Activated CD8-positive, alpha-beta T cell treated with anti-CD3 and anti-CD28 coated beads for 36 hours (primary cell): ENCODE data around the gene SDS. TPM values are rescaled to one million over a fixed set of nuclear protein-coding genes. Genes with fewer than 3 reads are reported as not detected.

ENCODE experiments used
- ATAC-seq: fragments of 200-7000 bp; cut with Tn5 transposase; one replicate; pipeline ENCODE4 v1.10.0; 2021; ENCODE audit warnings: mild to moderate bottlenecking, moderate library complexity
- CTCF ChIA-PET: fragments of 350-600 bp; sonication (Branson Sonifier 250); formaldehyde crosslinking; loops from one replicate; lab custom pipeline; 2021; ENCODE audit warnings: antibody characterized with exemption; lab: Charles Lee
- POLR2A ChIA-PET: fragments of 350-600 bp; sonication (Branson Sonifier 250); formaldehyde crosslinking; loops from one replicate; lab custom pipeline; 2021; ENCODE audit warnings: antibody characterized with exemption; lab: Charles Lee
- DNase-seq: peaks from one replicate; pipeline ENCODE4 v3.0.0-alpha.2; 2020
- H3K27ac Mint-ChIP-seq: one replicate; pipeline ENCODE4 v1.8.0; 2021; ENCODE audit warnings: mild to moderate bottlenecking, mixed read lengths
- H3K27me3 Mint-ChIP-seq: one replicate; pipeline ENCODE4 v1.8.0; 2021; ENCODE audit warnings: mixed read lengths
- H3K36me3 Mint-ChIP-seq: one replicate; pipeline ENCODE4 v1.8.0; 2021; ENCODE audit warnings: low read depth, mixed read lengths
- H3K4me1 Mint-ChIP-seq: one replicate; pipeline ENCODE4 v1.8.0; 2021; ENCODE audit warnings: low read depth, mixed read lengths
- H3K4me3 Mint-ChIP-seq: one replicate; pipeline ENCODE4 v1.8.0; 2021; ENCODE audit warnings: mild to moderate bottlenecking, moderate library complexity, mixed read lengths
- H3K9me3 Mint-ChIP-seq: one replicate; pipeline ENCODE4 v1.8.0; 2021; ENCODE audit warnings: mixed read lengths
- intact Hi-C: fragments of 100-400 bp; cut with micrococcal nuclease; formaldehyde crosslinking; loops from one replicate; pipeline ENCODE4 v1.10.0; 2022
- total RNA-seq, 2 experiments: library from RNA; stranded (reverse); gene quantifications; one replicate each; pipeline ENCODE4 v1.2.3, GENCODE V29; 2021
- TF ChIP-seq, protein P1 (sequence below): fragments of 200-600 bp; IDR thresholded peaks from one replicate; pipeline ENCODE4 v1.8.0; 2022; ENCODE audit warnings: antibody characterized with exemption, mild to moderate bottlenecking

SDS gene
- total RNA-seq, result not detected

DNA sequence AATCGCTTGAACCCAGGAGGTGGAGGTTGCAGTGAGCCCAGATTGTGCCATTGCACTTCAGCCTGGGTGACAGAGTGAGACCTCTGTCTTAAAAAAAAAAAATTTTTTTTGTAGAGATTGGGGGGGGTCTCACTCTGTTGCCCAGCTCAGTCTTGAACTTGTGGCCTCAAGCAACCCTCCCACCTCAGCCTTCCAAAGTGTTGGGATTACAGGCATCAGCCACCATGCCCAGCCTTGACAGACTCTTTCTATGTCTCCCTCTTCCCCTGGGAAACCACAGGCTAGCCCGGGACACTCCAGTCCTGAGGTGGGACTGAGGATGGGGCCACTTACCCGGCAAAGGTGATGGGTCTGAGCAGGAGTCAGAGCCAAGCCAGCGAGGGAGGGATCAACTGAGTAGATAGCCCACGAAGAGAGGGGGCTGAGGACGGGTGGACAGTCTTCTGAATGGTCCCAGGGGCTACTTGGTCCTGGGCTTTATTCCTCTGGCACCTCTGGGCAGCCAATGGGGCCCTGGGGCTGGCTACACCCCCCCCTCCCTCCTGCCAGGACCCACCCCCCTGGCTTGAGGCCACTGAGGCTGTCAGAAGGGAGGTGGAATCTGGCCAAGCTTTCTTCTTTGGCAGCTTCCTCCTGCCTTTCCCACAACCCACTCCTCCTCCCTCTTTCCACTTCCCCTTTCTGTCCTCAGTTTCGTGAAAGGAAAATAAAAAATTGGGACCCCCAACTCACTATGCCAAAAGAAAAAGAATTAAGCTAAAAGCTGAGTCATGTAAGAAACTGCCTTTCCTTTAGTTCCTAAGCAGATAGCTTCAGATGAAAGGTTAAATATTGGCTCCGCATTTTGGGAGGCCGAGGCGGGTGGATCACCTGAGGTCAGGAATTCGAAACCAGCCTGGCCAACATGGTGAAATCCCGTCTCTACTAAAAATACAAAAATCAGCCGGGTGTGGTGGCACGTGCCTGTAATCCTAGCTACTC is at the start of gene SDS:
TSS of gene SDS (minus strand) at position 453 of the 981 bp plus-strand sequence. CDS start 4,179 bp downstream, outside the sequence.
- no peaks in the 10 kb centered on the region for H3K36me3 Mint-ChIP-seq
- intact Hi-C loops, result no loop called here
- H3K4me3 Mint-ChIP-seq, result no peak within 1 kb of the TSS
- H3K4me1 Mint-ChIP-seq, result no peaks in the 10 kb centered on the region
- ChIA-PET CTCF (interaction anchor here (2.3 kb wide), 1 partner anchor 21 kb away, joined by 8 read pairs; no protein-coding TSS in a partner anchor), POLR2A (interaction anchor here (0.8 kb wide), 1 partner anchor 67 kb away, joined by 4 read pairs; no protein-coding TSS in a partner anchor)
- no peak for ATAC-seq
- H3K9me3 Mint-ChIP-seq, result no peaks in the 10 kb centered on the region
- H3K27ac Mint-ChIP-seq, result no peak within 1 kb of the TSS
- DNase-seq, result no peak
- H3K27me3 Mint-ChIP-seq, result peaks cover 8% of the 10 kb centered on the region
- TF ChIP-seq, protein P1, sequence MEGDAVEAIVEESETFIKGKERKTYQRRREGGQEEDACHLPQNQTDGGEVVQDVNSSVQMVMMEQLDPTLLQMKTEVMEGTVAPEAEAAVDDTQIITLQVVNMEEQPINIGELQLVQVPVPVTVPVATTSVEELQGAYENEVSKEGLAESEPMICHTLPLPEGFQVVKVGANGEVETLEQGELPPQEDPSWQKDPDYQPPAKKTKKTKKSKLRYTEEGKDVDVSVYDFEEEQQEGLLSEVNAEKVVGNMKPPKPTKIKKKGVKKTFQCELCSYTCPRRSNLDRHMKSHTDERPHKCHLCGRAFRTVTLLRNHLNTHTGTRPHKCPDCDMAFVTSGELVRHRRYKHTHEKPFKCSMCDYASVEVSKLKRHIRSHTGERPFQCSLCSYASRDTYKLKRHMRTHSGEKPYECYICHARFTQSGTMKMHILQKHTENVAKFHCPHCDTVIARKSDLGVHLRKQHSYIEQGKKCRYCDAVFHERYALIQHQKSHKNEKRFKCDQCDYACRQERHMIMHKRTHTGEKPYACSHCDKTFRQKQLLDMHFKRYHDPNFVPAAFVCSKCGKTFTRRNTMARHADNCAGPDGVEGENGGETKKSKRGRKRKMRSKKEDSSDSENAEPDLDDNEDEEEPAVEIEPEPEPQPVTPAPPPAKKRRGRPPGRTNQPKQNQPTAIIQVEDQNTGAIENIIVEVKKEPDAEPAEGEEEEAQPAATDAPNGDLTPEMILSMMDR, result no peak

DNA sequence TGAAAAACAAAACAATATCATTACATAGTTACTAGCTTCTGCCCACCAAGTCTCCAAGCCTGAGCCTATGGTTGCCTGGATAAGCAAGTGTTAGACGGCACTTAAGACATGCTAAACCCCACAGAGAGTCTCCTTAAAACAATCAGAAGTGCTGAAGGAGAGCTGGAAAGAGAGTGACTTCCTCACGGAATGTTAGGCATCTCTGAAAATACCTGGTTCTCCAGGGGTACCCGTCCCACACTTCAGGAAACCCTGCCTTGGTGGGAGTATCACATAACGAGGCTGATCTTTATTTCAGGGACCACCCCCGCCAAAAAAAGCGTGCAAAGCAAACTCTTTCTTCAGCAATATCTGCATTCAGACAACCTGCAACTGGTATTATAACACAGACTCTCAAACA is 49.6 kb upstream of the SDS start:
- ATAC-seq (no peak), DNase-seq (no peak)
- Mint-ChIP-seq H3K9me3 (no peaks in the 10 kb centered on the region), H3K36me3 (no peaks in the 10 kb centered on the region), H3K27ac (no peak overlapping the region), H3K4me1 (no peaks in the 10 kb centered on the region), H3K27me3 (peaks cover 9% of the 10 kb centered on the region), H3K4me3 (no peak overlapping the region)
- ChIA-PET CTCF (interaction anchor here (1.3 kb wide), 1 partner anchor 9 kb away, joined by 3 read pairs; no protein-coding TSS in a partner anchor), POLR2A (no interaction called here)
- TF ChIP-seq, protein P1, result no peak
- intact Hi-C loops, result no loop called here

DNA sequence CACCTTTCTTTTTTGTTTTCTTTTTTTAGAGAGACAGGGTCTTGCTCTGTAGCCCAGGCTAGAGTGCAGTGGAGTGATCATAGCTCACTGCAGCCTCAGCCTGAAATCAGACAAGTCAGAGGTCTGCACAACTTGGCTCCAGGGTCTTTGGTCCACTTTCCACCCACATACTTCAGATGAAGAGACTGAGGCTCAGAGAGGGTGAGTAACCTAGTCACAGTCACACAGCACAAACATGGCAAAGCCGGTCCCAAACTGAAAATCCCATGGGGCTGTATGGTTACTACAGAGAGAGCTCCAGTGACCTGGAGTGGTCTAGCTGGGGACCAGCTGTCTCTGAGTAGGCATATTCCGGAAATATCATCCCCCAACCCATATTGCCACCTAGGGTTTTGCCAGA is 48.8 kb upstream of the SDS start:
- Mint-ChIP-seq H3K4me3 (no peak overlapping the region), H3K9me3 (no peaks in the 10 kb centered on the region), H3K36me3 (no peaks in the 10 kb centered on the region), H3K27me3 (peaks cover 11% of the 10 kb centered on the region), H3K4me1 (no peaks in the 10 kb centered on the region), H3K27ac (no peak overlapping the region)
- TF ChIP-seq, protein P1, result no peak
- intact Hi-C loops, result no loop called here
- ATAC-seq, result no peak
- DNase-seq, result no peak
- POLR2A ChIA-PET, result no interaction called here
- CTCF ChIA-PET, result interaction anchor here (1.2 kb wide), 1 partner anchor 27 kb away, joined by 3 read pairs; no protein-coding TSS in a partner anchor

- intact Hi-C loops, result no loop called here
- H3K4me3 Mint-ChIP-seq, result no peak overlapping the region
- H3K4me1 Mint-ChIP-seq, result no peaks in the 10 kb centered on the region
These were observed 46.2 kb upstream of the SDS start for GRCh38 chr12:113449839-113450238.

More at GRCh38 chr12:113449839-113450238, 46.2 kb upstream of the SDS start:
- TF ChIP-seq, protein P1, result no peak
- ChIA-PET POLR2A (no interaction called here), CTCF (interaction anchor here (0.7 kb wide), 1 partner anchor 12 kb away, joined by 3 read pairs; no protein-coding TSS in a partner anchor)
- Mint-ChIP-seq H3K27ac (no peak overlapping the region), H3K27me3 (peaks cover 18% of the 10 kb centered on the region), H3K36me3 (no peaks in the 10 kb centered on the region), H3K9me3 (no peaks in the 10 kb centered on the region)
- ATAC-seq, result no peak
- no peak for DNase-seq
